ENCODE data around the gene CCND3.

- TF ChIP-seq CTCF (IDR thresholded peaks at IDR 0.05; ENCODE audit: control extremely low read depth in 1 of 3, insufficient read depth in 1 of 3, low read depth in 1 of 3, low read length in 3 of 3) (no peak), E2F6 (IDR thresholded peaks at IDR 0.05) (no peak), EZH2 (IDR thresholded peaks at IDR 0.05; ENCODE audit: low read depth, low read length, severe bottlenecking) (no peak), POU5F1 (IDR thresholded peaks at IDR 0.05; ENCODE audit: low read depth, low read length) (no peak), ATF3 (IDR thresholded peaks at IDR 0.05; ENCODE audit: insufficient read depth, low read depth, low read length) (no peak), HDAC2 (IDR thresholded peaks at IDR 0.05; ENCODE audit: borderline replicate concordance in 1 of 2, low read depth in 2 of 2, low read length in 2 of 2) (no peak), RXRA (IDR thresholded peaks at IDR 0.05; ENCODE audit: insufficient read depth, low read depth, low read length) (no peak), RAD21 (IDR thresholded peaks at IDR 0.05 in 1 of 2, conservative IDR thresholded peaks at IDR 0.05 in 1 of 2; ENCODE audit: low read depth in 2 of 2, low read length in 2 of 2) (no peak), CEBPB (IDR thresholded peaks at IDR 0.05; ENCODE audit: low read depth, low read length) (no peak), BRCA1 (IDR thresholded peaks at IDR 0.05; ENCODE audit: low read depth, low read length) (no peak), EP300 (IDR thresholded peaks at IDR 0.05; ENCODE audit: borderline replicate concordance in 1 of 2, low read depth in 2 of 2, low read length in 2 of 2) (no peak)
Measured at GRCh38 chr6:41986339-41986738, 44.7 kb upstream of the CCND3 start.

All from H1 (cell line).